K562 (cell line): Measurements from ENCODE around the gene TM4SF20. TPM values are rescaled to one million over a fixed set of nuclear protein-coding genes. Genes with fewer than 3 reads are reported as not detected.

Source experiments
- BCLAF1 ChIP-seq, 2 experiments: fragments of 450-650 bp in 1 of 2; IDR thresholded peaks; 2 replicates each; pipeline ENCODE4 v1.6.1; 2011 to 2017; ENCODE audit warnings: low read depth in 2 of 2, antibody characterized with exemption in 1 of 2, borderline replicate concordance in 1 of 2, low read length in 1 of 2, mild to moderate bottlenecking in 1 of 2, mixed read lengths in 1 of 2; ENCODE audit not compliant: control insufficient read depth in 1 of 2
- MAFG ChIP-seq: fragments of 450-650 bp; conservative IDR thresholded peaks from 2 replicates; pipeline ENCODE4 v1.6.1; 2016; ENCODE audit warnings: missing genetic modification characterization, missing compliant biosample characterization
- MAFK ChIP-seq: IDR thresholded peaks from 2 replicates; pipeline ENCODE4 v1.6.1; 2011; ENCODE audit warnings: low read length, improper control_type of control experiment
- MECOM ChIP-seq: fragments of 250-450 bp; sonication (Bioruptor Pico); IDR thresholded peaks from 2 replicates; pipeline ENCODE4 v1.8.0; 2022; ENCODE audit warnings: inconsistent platforms
- NR2C2 ChIP-seq, 2 experiments: fragments of 200-800 bp in 1 of 2; sonication (Bioruptor generic) in 1 of 2; sonication (generic) in 1 of 2; formaldehyde crosslinking in 1 of 2; IDR thresholded peaks; 2 replicates each; pipeline versions ENCODE4 v1.6.1 to v1.8.0; 2016 to 2022; ENCODE audit warnings: mild to moderate bottlenecking in 1 of 2, missing compliant biosample characterization in 1 of 2, missing genetic modification characterization in 1 of 2, missing genetic modification reagents in 1 of 2
- PRMT5 ChIP-seq: sonication (generic); formaldehyde crosslinking; IDR thresholded peaks from 2 replicates; pipeline ENCODE4 v1.5.0; 2020; ENCODE audit warnings: missing genetic modification reagents
- RFX7 ChIP-seq: fragments of 250-450 bp; sonication (Bioruptor Pico); IDR thresholded peaks from 2 replicates; pipeline ENCODE4 v1.5.1; 2021; ENCODE audit warnings: mild to moderate bottlenecking
- SETDB1 ChIP-seq: IDR thresholded peaks from one replicate; pipeline ENCODE4 v1.6.1; 2012; ENCODE audit warnings: low read length, control low read depth, inconsistent platforms
- SMAD2 ChIP-seq: fragments of 150-350 bp; IDR thresholded peaks from 2 replicates; pipeline ENCODE4 v1.6.1; 2014; ENCODE audit warnings: low read depth, mild to moderate bottlenecking, low read length
- SRSF3 ChIP-seq: fragments of 200-400 bp; formaldehyde crosslinking; IDR thresholded peaks from 2 replicates; pipeline ENCODE4 v1.6.1; 2016; ENCODE audit warnings: mild to moderate bottlenecking, low read length, moderate library complexity; ENCODE audit not compliant: insufficient read depth
- TAF7 ChIP-seq: fragments of 450-650 bp; IDR thresholded peaks from 2 replicates; pipeline ENCODE4 v1.6.1; 2016; ENCODE audit warnings: missing genetic modification characterization, missing compliant biosample characterization
- ZNF133 ChIP-seq: fragments of 250-450 bp; sonication (Bioruptor Pico); IDR thresholded peaks from 2 replicates; pipeline ENCODE4 v1.4.0; 2020; ENCODE audit warnings: mild to moderate bottlenecking
- ZNF134 ChIP-seq: fragments of 250-450 bp; sonication (Bioruptor Pico); conservative IDR thresholded peaks from 2 replicates; pipeline ENCODE4 v1.4.0; 2020
- ZNF347 ChIP-seq: fragments of 450-650 bp; formaldehyde crosslinking; IDR thresholded peaks from 2 replicates; pipeline ENCODE4 v1.4.0; 2020; ENCODE audit warnings: low read depth, mild to moderate bottlenecking, moderate library complexity
- polyA plus RNA-seq, 8 experiments: library from polyadenylated mRNA; depleted of rRNA in 4 of 8; stranded (reverse) in 5 of 8; unstranded in 3 of 8; fragments of >200 nt; fragmentation: Nextera tagmentation in 2 of 8; fragmentation: Illumina TruSeq in 1 of 8; extraction: Ambion mirVana in 2 of 8; extraction: Trizol in 1 of 8; gene quantifications; 2 replicates each; pipeline versions ENCODE4 v1.2.1 to v1.2.3, GENCODE V29; 2011 to 2014; ENCODE audit warnings: inconsistent platforms in 1 of 8, missing spikeins in 1 of 8
- total RNA-seq, 7 experiments: library from RNA; depleted of rRNA in 6 of 7; stranded (reverse); fragments of >200 nt in 6 of 7; fragmentation: Illumina TruSeq in 2 of 7; extraction: Trizol in 2 of 7; gene quantifications; 2 replicates each; pipeline versions ENCODE4 v1.2.1 to v1.2.3, GENCODE V29; 2011 to 2021; ENCODE audit warnings: low replicate concordance in 1 of 7
- TF ChIP-seq, protein P1 (sequence below): fragments of 250-450 bp; sonication (Bioruptor Pico); IDR thresholded peaks from 2 replicates; pipeline ENCODE4 v1.5.0; 2021
- TF ChIP-seq, protein P2 (sequence below): fragments of 450-650 bp; IDR thresholded peaks from 2 replicates; pipeline ENCODE4 v1.6.1; 2016; ENCODE audit warnings: borderline replicate concordance
- TF ChIP-seq, protein P3 (sequence below): fragments of 450-650 bp; IDR thresholded peaks from 2 replicates; pipeline ENCODE4 v1.6.1; 2016
- TF ChIP-seq, protein P4 (sequence below): fragments of 450-650 bp; conservative IDR thresholded peaks from 2 replicates; pipeline ENCODE4 v1.6.1; 2016; ENCODE audit warnings: missing genetic modification characterization, low read depth, mild to moderate bottlenecking, missing compliant biosample characterization, moderate library complexity

TM4SF20 gene
- total and polyA plus RNA-seq, 9 of the 15 experiments (the other 6 are each of a cell fraction or from before 2014, with no cell fraction given) = not detected

DNA sequence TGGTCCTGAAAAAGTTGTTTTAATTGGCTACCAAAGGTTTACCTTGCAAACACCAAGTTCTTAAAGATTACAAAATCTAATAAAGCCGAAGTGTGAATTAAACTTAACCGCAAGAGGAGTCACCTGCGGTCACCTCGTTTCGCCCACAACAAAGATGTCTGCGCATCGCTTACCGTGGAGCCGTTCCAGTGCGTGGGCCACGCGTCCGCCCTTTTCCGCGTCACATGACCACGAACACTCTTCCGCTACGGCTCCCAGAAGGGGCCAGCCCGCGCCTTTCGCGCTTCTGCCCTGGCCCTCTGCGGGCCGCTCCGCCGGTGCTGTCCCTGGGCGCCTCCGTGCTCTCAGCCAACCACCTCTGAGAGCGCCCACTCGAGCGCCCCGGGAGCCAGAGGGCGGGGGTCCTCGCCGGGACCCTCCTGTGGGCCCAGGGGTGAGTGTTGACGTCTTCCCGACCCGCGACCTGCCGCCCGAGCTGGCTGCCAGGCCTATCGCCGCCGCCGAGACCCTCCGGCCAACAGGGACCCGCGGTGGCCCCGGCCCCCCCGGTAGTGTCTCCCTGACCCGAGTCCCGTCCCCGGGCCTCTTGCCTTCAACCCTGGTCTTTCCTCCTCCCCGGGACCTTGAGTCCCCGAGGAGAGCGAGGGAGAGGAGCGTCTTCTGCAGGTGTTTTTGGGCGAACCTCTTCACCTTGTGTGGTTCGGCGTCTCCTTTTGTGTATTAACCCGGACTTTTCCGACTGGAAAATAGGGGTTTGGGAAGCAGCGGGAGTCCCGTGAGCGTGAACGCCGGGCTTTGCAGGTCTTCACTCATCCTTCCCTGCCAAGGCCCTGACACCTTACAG is 53.9 kb downstream of the TM4SF20 start, which contains the start of gene MFF (continued):
- TF ChIP-seq, protein P1, sequence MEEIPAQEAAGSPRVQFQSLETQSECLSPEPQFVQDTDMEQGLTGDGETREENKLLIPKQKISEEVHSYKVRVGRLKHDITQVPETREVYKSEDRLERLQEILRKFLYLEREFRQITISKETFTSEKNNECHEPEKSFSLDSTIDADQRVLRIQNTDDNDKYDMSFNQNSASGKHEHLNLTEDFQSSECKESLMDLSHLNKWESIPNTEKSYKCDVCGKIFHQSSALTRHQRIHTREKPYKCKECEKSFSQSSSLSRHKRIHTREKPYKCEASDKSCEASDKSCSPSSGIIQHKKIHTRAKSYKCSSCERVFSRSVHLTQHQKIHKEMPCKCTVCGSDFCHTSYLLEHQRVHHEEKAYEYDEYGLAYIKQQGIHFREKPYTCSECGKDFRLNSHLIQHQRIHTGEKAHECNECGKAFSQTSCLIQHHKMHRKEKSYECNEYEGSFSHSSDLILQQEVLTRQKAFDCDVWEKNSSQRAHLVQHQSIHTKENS (CRISPR knock-in tag) = no peak
- TF ChIP-seq, protein P2, sequence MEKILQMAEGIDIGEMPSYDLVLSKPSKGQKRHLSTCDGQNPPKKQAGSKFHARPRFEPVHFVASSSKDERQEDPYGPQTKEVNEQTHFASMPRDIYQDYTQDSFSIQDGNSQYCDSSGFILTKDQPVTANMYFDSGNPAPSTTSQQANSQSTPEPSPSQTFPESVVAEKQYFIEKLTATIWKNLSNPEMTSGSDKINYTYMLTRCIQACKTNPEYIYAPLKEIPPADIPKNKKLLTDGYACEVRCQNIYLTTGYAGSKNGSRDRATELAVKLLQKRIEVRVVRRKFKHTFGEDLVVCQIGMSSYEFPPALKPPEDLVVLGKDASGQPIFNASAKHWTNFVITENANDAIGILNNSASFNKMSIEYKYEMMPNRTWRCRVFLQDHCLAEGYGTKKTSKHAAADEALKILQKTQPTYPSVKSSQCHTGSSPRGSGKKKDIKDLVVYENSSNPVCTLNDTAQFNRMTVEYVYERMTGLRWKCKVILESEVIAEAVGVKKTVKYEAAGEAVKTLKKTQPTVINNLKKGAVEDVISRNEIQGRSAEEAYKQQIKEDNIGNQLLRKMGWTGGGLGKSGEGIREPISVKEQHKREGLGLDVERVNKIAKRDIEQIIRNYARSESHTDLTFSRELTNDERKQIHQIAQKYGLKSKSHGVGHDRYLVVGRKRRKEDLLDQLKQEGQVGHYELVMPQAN = no peak
- TF ChIP-seq, protein P3, sequence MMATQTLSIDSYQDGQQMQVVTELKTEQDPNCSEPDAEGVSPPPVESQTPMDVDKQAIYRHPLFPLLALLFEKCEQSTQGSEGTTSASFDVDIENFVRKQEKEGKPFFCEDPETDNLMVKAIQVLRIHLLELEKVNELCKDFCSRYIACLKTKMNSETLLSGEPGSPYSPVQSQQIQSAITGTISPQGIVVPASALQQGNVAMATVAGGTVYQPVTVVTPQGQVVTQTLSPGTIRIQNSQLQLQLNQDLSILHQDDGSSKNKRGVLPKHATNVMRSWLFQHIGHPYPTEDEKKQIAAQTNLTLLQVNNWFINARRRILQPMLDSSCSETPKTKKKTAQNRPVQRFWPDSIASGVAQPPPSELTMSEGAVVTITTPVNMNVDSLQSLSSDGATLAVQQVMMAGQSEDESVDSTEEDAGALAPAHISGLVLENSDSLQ = no peak
- TF ChIP-seq SETDB1 (no peak), NR2C2 (CRISPR knock-in tag; IDR thresholded peaks at IDR 0.05) (peak; percentile 49; the same call in 1 of the 2 replicates), NR2C2 (tag; IDR thresholded peaks at IDR 0.05) (peak; percentile 76), PRMT5 (CRISPR knock-in tag) (no peak), SMAD2 (no peak), ZNF134 (no peak), BCLAF1 (IDR thresholded peaks at IDR 0.05; ENCODE audit: borderline replicate concordance in 1 of 2, control insufficient read depth in 1 of 2, low read depth in 2 of 2, low read length in 1 of 2) (no peak), TAF7 (no peak), RFX7 (CRISPR knock-in tag) (no peak), SRSF3 (no peak), MECOM (CRISPR knock-in tag) (no peak), MAFG (no peak), MAFK (no peak), ZNF347 (CRISPR knock-in tag) (no peak), ZNF133 (no peak)
- TF ChIP-seq, protein P4, sequence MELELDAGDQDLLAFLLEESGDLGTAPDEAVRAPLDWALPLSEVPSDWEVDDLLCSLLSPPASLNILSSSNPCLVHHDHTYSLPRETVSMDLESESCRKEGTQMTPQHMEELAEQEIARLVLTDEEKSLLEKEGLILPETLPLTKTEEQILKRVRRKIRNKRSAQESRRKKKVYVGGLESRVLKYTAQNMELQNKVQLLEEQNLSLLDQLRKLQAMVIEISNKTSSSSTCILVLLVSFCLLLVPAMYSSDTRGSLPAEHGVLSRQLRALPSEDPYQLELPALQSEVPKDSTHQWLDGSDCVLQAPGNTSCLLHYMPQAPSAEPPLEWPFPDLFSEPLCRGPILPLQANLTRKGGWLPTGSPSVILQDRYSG (tag) = no peak
